Pancreas (tissue), 10 donors: ENCODE data around the gene BCAR3. TPM values are rescaled to one million over a fixed set of nuclear protein-coding genes. Genes with fewer than 3 reads are reported as not detected.

Source experiments
- ATAC-seq, 4 donors: fragments of 200-7000 bp; cut with Tn5 transposase; one replicate each; pipeline versions ENCODE4 v1.8.0 to v1.9.1; 2020; ENCODE audit warnings: mild to moderate bottlenecking in 4 of 4, moderate library complexity in 4 of 4
- DNase-seq, 6 donors: peaks; one replicate each; pipeline ENCODE4 v3.0.0-alpha.2; 2020
- FAIRE-seq: peaks from 2 replicates; lab custom pipeline; 2012; peaks lifted over from hg19 to GRCh38; lab: Jason Lieb, UNC
- H3K27ac ChIP-seq, 4 donors: fragments of 200-600 bp; sonication (generic); 1 replicate in 3 of 4; 2 replicates in 1 of 4; pipeline versions ENCODE4 v1.5.0 to v1.8.0; 2020
- H3K27me3 ChIP-seq, 4 donors: fragments of 200-600 bp; one replicate each; pipeline ENCODE4 v1.8.0; 2021
- H3K36me3 ChIP-seq, 3 donors: fragments of 200-600 bp; sonication (generic) in 1 of 3; one replicate each; pipeline versions ENCODE4 v1.5.0 to v1.8.0; 2020 to 2021
- H3K4me1 ChIP-seq, 3 donors: fragments of 200-600 bp; one replicate each; pipeline ENCODE4 v1.8.0; 2021
- H3K4me3 ChIP-seq, 4 donors: fragments of 200-600 bp; sonication (generic) in 2 of 4; one replicate each; pipeline versions ENCODE4 v1.5.0 to v1.8.0; 2020 to 2021
- H3K9me3 ChIP-seq, 4 donors: fragments of 200-600 bp; one replicate each; pipeline ENCODE4 v1.8.0; 2021
- CTCF ChIP-seq, 4 donors: fragments of 200-600 bp; sonication (generic) in 3 of 4; IDR thresholded peaks; one replicate each; pipeline versions ENCODE4 v1.5.0 to v1.8.0; 2021; ENCODE audit warnings: antibody characterized with exemption in 4 of 4
- WGBS, 2 donors: extraction: QIAGEN DNeasy Blood & Tissue Kit; methylation state at CpG; one replicate each; pipeline ENCODE4 v1.1.7; 2013; 5-methylcytosine and 5-hydroxymethylcytosine counted together
- intact Hi-C, 3 donors: fragments of 100-400 bp; cut with DNase I; formaldehyde crosslinking; loops; one replicate each; pipeline versions ENCODE4 v1.11.1 to v1.14.2; 2022
- polyA plus RNA-seq, 2 donors: library from polyadenylated mRNA; stranded (reverse); fragments of 200-250 nt; gene quantifications; one replicate each; pipeline ENCODE4 v1.2.3, GENCODE V29; 2013
- total RNA-seq, 6 donors: library from RNA; stranded (reverse); fragmentation: NEBNext Ultra II Directional in 4 of 6; extraction: Animal tissue kit (Norgen Biotek cat#: 25700) in 4 of 6; gene quantifications; one replicate each; pipeline versions ENCODE4 v1.2.1 to v1.2.4, GENCODE V29; 2021 to 2023
- donor health status: healthy with polysubstance abuse.
- donor health status: DM: no; HTN: no; CAD: no; lungs with moderate emphysema.
- donor health status: DM: no; HTN: no; CAD: no.
- donor health status: control.
- donor health status: control.
- donor health status: Bipolar disorder and iron deficiency.
- donor health status: DM: yes; HTN: yes; CAD: no.
- donor health status: DM: no; HTN: no; CAD: no.
- donor health status: DM: no; HTN: no; CAD: no.
- donor health status: DM: yes; HTN: yes; CAD: no.

BCAR3 gene
- total and polyA plus RNA-seq, 8 donors = 2.4 to 8.2 (median 4.9) TPM

GRCh38 chr1:93666613-93667384 lies 14.8 kb downstream of the BCAR3 start:
- Histone ChIP-seq H3K4me1 (peaks cover 0 to 2% (median 0%) of the 10 kb centered on the region in 3 donors), H3K27me3 (no peaks in the 10 kb centered on the region), H3K9me3 (no peaks in the 10 kb centered on the region), H3K27ac (no peak overlapping the region), H3K36me3 (no peaks in the 10 kb centered on the region), H3K4me3 (no peak overlapping the region)
- TF ChIP-seq CTCF (IDR thresholded peaks at IDR 0.05) = no peak
- no peak for DNase-seq
- no peak for ATAC-seq
- FAIRE-seq = no peak
- 69 to 70% methylated on average over 14 of the region's 14 CpGs for WGBS, 2 donors
- intact Hi-C loops = no loop called here

GRCh38 chr1:93665015-93665414 lies 16.6 kb downstream of the BCAR3 start:
- Histone ChIP-seq H3K27ac (no peak overlapping the region), H3K27me3 (no peaks in the 10 kb centered on the region), H3K9me3 (no peaks in the 10 kb centered on the region), H3K4me1 (no peaks in the 10 kb centered on the region), H3K4me3 (no peak overlapping the region), H3K36me3 (no peaks in the 10 kb centered on the region)
- 70 to 74% methylated on average over 3 of the region's 3 CpGs for WGBS, 2 donors
- intact Hi-C loops = no loop called here
- DNase-seq (no peak), ATAC-seq (no peak), FAIRE-seq (no peak)
- TF ChIP-seq CTCF (IDR thresholded peaks at IDR 0.05) = no peak

GRCh38 chr1:93663208-93663614 lies 18.4 kb downstream of the BCAR3 start:
- no peak for FAIRE-seq
- Histone ChIP-seq H3K27me3 (no peaks in the 10 kb centered on the region), H3K4me3 (no peak overlapping the region), H3K36me3 (no peaks in the 10 kb centered on the region), H3K4me1 (no peaks in the 10 kb centered on the region), H3K9me3 (no peaks in the 10 kb centered on the region), H3K27ac (no peak overlapping the region)
- intact Hi-C loops = no loop called here
- DNase-seq = no peak
- no peak for ATAC-seq
- 35 to 37% methylated on average over 2 of the region's 2 CpGs for WGBS, 2 donors
- no peak for TF ChIP-seq CTCF (IDR thresholded peaks at IDR 0.05)

- Histone ChIP-seq H3K4me3 (no peak overlapping the region), H3K9me3 (no peaks in the 10 kb centered on the region), H3K27ac (no peak overlapping the region), H3K4me1 (no peaks in the 10 kb centered on the region), H3K27me3 (no peaks in the 10 kb centered on the region), H3K36me3 (no peaks in the 10 kb centered on the region)
- 83 to 88% methylated on average over 7 of the region's 7 CpGs for WGBS, 2 donors
- no peak for ATAC-seq
- no peak for DNase-seq
- intact Hi-C loops = no loop called here
- no peak for TF ChIP-seq CTCF (IDR thresholded peaks at IDR 0.05)
- FAIRE-seq = no peak
Observed at GRCh38 chr1:93662481-93663207, 19.0 kb downstream of the BCAR3 start.
